Panc1 (cell line): ENCODE results near the gene MT1HL1. TPM values are rescaled to one million over a fixed set of nuclear protein-coding genes. Genes with fewer than 3 reads are reported as not detected.

Experiments
- ATAC-seq: fragments of 200-7000 bp; cut with Tn5 transposase; 2 replicates; pipeline ENCODE4 v1.9.1; 2020; ENCODE audit warnings: mild to moderate bottlenecking, moderate library complexity
- BruUV-seq: library from RNA; stranded (reverse); fragments of 400-500 nt; replicated peaks from 2 replicates; lab custom pipeline; 2021; lab: Mats Ljungman, UMichigan
- CTCF ChIA-PET: fragments of 300-600 bp; sonication (Branson Sonifier 250); formaldehyde crosslinking; loops from one replicate; lab custom pipeline; 2022; ENCODE audit warnings: antibody characterized with exemption; lab: Charles Lee
- POLR2A ChIA-PET: fragments of 300-600 bp; sonication (Branson Sonifier 250); formaldehyde crosslinking; loops from one replicate; lab custom pipeline; 2022; ENCODE audit warnings: antibody characterized with exemption; lab: Charles Lee
- DNase-seq: peaks from one replicate; pipeline ENCODE4 v3.0.0-alpha.2; 2010; ENCODE audit warnings: low read depth, low spot score
- H3K27ac ChIP-seq: 2 replicates; pipeline ENCODE4 v1.5.1; 2011; ENCODE audit warnings: mild to moderate bottlenecking, low read length, inconsistent platforms
- H3K27me3 ChIP-seq: fragments of 200-500 bp; sonication (Bioruptor generic); 2 replicates; pipeline ENCODE4 v1.6.0; 2014; ENCODE audit warnings: low read length, inconsistent platforms; ENCODE audit not compliant: control insufficient read depth, insufficient read depth
- H3K36me3 ChIP-seq: fragments of 200-500 bp; sonication (Bioruptor generic); 2 replicates; pipeline ENCODE4 v1.5.1; 2014; ENCODE audit warnings: inconsistent platforms, mild to moderate bottlenecking, low read length, moderate library complexity; ENCODE audit not compliant: control insufficient read depth, insufficient read depth
- H3K4me1 ChIP-seq: 2 replicates; pipeline ENCODE4 v1.5.1; 2011; ENCODE audit warnings: inconsistent platforms, mild to moderate bottlenecking, low read length, moderate library complexity; ENCODE audit not compliant: control insufficient read depth, insufficient read depth
- H3K4me3 ChIP-seq, 2 experiments: 2 replicates each; pipeline ENCODE4 v1.5.1; 2011 to 2012; ENCODE audit warnings: low read depth in 2 of 2, low read length in 2 of 2, mild to moderate bottlenecking in 2 of 2, inconsistent platforms in 1 of 2, moderate library complexity in 1 of 2
- H3K9me3 ChIP-seq: fragments of 200-500 bp; sonication (Bioruptor generic); 2 replicates; pipeline ENCODE4 v1.5.1; 2014; ENCODE audit warnings: low read depth, mild to moderate bottlenecking, inconsistent platforms, low read length, moderate library complexity; ENCODE audit not compliant: control insufficient read depth, insufficient read depth
- POLR2AphosphoS5 ChIP-seq: IDR thresholded peaks from 2 replicates; pipeline ENCODE4 v1.6.1; 2012; ENCODE audit warnings: mild to moderate bottlenecking, low read depth, low read length, moderate library complexity
- SIN3A ChIP-seq: IDR thresholded peaks from 2 replicates; pipeline ENCODE4 v1.6.1; 2012; ENCODE audit warnings: low read depth, mild to moderate bottlenecking, low read length, moderate library complexity, borderline replicate concordance; ENCODE audit not compliant: insufficient read depth
- TCF7L2 ChIP-seq: IDR thresholded peaks from 2 replicates; pipeline ENCODE4 v1.6.1; 2011; ENCODE audit warnings: mild to moderate bottlenecking, low read depth, low read length, inconsistent platforms
- in situ Hi-C: cut with HindIII; loops from 2 replicates; pipeline ENCODE4 v1.10.0; 2016; ENCODE audit warnings: low sequenced_read_pairs, low pct_unique_long_range_greater_than_20kb
- intact Hi-C: fragments of 100-400 bp; cut with micrococcal nuclease; formaldehyde crosslinking; loops from one replicate; pipeline ENCODE4 v1.10.0; 2022; ENCODE audit not compliant: unreplicated experiment
- total RNA-seq: library from RNA; stranded (reverse); gene quantifications from one replicate; pipeline ENCODE4 v1.2.1, GENCODE V29; 2021; ENCODE audit not compliant: unreplicated experiment
- TF ChIP-seq, protein P1 (sequence below), 2 experiments: IDR thresholded peaks; 2 replicates each; pipeline ENCODE4 v1.6.1; 2011 to 2012; ENCODE audit warnings: low read depth in 2 of 2, control low read depth in 1 of 2, low read length in 1 of 2, mild to moderate bottlenecking in 1 of 2, moderate library complexity in 1 of 2; ENCODE audit not compliant: insufficient read depth in 1 of 2
- TF ChIP-seq, protein P2 (sequence below): fragments of 450-650 bp; IDR thresholded peaks from 2 replicates; pipeline ENCODE4 v1.5.1; 2017; ENCODE audit warnings: mild to moderate bottlenecking

MT1HL1 gene
- total RNA-seq, 1 experiment from 2014 or later, result not detected

DNA sequence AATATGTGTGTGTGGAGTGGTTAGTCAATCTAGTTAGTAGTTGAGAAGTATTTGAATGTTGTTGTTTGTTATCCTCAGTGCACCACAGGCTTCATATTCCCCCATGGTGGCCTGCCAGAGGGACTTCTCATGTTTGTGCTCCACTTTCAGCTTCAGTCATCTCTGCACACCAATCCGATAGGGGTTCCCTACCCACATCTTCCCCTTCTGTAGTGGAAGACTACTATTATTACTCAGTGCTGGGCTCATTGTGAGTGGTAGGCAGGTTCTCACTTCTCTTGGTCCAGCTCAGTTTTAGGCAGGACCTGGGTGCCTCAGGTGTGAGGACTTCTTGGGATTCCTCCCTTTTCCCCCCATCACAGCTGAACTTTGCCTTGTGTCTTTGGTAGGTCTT, 14.2 kb downstream of the MT1HL1 start:
- no peak overlapping the region for H3K4me3 ChIP-seq
- ChIA-PET POLR2A (no interaction called here), CTCF (no interaction called here)
- no TSS peak for BruUV-seq
- in situ Hi-C loops, result no loop called here
- H3K9me3 ChIP-seq, result no peaks in the 10 kb centered on the region
- no peak for ATAC-seq
- no peak overlapping the region for H3K27ac ChIP-seq
- DNase-seq, result no peak
- H3K4me1 ChIP-seq, result no peaks in the 10 kb centered on the region
- H3K27me3 ChIP-seq, result no peaks in the 10 kb centered on the region; the same call in 1 of the 2 replicates
- intact Hi-C loops, result no loop called here
- TF ChIP-seq, protein P1, sequence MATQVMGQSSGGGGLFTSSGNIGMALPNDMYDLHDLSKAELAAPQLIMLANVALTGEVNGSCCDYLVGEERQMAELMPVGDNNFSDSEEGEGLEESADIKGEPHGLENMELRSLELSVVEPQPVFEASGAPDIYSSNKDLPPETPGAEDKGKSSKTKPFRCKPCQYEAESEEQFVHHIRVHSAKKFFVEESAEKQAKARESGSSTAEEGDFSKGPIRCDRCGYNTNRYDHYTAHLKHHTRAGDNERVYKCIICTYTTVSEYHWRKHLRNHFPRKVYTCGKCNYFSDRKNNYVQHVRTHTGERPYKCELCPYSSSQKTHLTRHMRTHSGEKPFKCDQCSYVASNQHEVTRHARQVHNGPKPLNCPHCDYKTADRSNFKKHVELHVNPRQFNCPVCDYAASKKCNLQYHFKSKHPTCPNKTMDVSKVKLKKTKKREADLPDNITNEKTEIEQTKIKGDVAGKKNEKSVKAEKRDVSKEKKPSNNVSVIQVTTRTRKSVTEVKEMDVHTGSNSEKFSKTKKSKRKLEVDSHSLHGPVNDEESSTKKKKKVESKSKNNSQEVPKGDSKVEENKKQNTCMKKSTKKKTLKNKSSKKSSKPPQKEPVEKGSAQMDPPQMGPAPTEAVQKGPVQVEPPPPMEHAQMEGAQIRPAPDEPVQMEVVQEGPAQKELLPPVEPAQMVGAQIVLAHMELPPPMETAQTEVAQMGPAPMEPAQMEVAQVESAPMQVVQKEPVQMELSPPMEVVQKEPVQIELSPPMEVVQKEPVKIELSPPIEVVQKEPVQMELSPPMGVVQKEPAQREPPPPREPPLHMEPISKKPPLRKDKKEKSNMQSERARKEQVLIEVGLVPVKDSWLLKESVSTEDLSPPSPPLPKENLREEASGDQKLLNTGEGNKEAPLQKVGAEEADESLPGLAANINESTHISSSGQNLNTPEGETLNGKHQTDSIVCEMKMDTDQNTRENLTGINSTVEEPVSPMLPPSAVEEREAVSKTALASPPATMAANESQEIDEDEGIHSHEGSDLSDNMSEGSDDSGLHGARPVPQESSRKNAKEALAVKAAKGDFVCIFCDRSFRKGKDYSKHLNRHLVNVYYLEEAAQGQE (IDR thresholded peaks at IDR 0.05; ENCODE audit: insufficient read depth in 1 of 2, low read depth in 2 of 2, low read length in 1 of 2), result no peak
- no peak for TF ChIP-seq TCF7L2
- TF ChIP-seq POLR2AphosphoS5, result no peak
- TF ChIP-seq SIN3A, result no peak
- TF ChIP-seq, protein P2, sequence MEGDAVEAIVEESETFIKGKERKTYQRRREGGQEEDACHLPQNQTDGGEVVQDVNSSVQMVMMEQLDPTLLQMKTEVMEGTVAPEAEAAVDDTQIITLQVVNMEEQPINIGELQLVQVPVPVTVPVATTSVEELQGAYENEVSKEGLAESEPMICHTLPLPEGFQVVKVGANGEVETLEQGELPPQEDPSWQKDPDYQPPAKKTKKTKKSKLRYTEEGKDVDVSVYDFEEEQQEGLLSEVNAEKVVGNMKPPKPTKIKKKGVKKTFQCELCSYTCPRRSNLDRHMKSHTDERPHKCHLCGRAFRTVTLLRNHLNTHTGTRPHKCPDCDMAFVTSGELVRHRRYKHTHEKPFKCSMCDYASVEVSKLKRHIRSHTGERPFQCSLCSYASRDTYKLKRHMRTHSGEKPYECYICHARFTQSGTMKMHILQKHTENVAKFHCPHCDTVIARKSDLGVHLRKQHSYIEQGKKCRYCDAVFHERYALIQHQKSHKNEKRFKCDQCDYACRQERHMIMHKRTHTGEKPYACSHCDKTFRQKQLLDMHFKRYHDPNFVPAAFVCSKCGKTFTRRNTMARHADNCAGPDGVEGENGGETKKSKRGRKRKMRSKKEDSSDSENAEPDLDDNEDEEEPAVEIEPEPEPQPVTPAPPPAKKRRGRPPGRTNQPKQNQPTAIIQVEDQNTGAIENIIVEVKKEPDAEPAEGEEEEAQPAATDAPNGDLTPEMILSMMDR, result no peak
- no peaks in the 10 kb centered on the region for H3K36me3 ChIP-seq

DNA sequence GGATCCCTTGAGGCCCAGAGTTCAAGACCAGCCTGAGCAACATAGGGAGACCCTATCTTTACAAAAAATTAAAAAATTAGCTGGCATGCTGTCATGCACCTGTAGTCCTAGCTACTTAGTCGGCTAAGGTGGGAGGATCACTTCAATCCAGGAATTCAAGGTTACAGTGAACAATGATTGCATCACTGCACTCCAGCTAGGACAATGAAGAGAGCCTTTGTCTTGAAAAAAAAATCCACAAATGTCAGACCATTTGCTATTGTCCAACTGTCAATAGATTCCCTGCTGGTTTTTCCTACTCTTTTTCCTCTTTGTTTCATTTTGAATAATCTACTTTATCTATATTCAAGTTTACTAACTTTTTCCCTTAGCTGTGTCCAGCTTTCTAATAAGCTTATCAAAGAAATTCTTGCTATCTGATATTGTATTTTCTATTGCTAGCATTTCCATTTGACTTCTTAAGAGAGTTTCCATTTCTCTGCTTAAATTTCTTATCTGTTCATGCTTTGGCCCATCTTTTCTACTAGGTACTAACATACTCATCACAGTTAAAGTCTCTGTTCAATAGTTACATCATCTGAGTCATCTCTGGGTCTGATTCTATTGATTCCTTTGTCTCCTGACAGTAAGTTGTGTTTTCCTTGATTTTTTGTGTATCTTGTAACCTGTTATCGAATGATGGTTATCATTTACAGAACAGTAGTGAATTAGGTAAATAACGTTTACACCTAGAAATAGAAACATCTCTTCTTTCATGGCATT, 14.8 kb downstream of the MT1HL1 start:
- ATAC-seq (no peak), DNase-seq (no peak)
- intact Hi-C loops (no loop called here), in situ Hi-C loops (no loop called here)
- no peaks in the 10 kb centered on the region for H3K9me3 ChIP-seq
- POLR2A ChIA-PET, result no interaction called here
- no peaks in the 10 kb centered on the region; the same call in 1 of the 2 replicates for H3K27me3 ChIP-seq
- no peak overlapping the region for H3K4me3 ChIP-seq
- H3K4me1 ChIP-seq, result no peaks in the 10 kb centered on the region
- no peak overlapping the region for H3K27ac ChIP-seq
- CTCF ChIA-PET, result no interaction called here
- no peaks in the 10 kb centered on the region for H3K36me3 ChIP-seq
- BruUV-seq, result no TSS peak
- TF ChIP-seq SIN3A, result no peak
- no peak for TF ChIP-seq POLR2AphosphoS5
- TF ChIP-seq, protein P1 (IDR thresholded peaks at IDR 0.05; ENCODE audit: insufficient read depth in 1 of 2, low read depth in 2 of 2, low read length in 1 of 2), result no peak
- TF ChIP-seq TCF7L2, result no peak
- TF ChIP-seq, protein P2, result no peak
